HG03469 (cell line): ENCODE measurements around the gene PRRG4.
A peak's percentile ranks its signal among the peaks of the same experiment; 100 is the strongest.
"Not testable (repeated sequence)": the region's sequence is repeated elsewhere in the genome, so short reads cannot be mapped to it uniquely, and the experiment has no call there.

Experiments
- ATAC-seq: cut with Tn5 transposase; IDR thresholded peaks from one replicate; pipeline ENCODE4 v1.9.1; 2021; ENCODE audit warnings: mild to moderate bottlenecking, moderate library complexity, moderate number of reproducible peaks; ENCODE audit not compliant: unreplicated experiment

Gene PRRG4

DNA sequence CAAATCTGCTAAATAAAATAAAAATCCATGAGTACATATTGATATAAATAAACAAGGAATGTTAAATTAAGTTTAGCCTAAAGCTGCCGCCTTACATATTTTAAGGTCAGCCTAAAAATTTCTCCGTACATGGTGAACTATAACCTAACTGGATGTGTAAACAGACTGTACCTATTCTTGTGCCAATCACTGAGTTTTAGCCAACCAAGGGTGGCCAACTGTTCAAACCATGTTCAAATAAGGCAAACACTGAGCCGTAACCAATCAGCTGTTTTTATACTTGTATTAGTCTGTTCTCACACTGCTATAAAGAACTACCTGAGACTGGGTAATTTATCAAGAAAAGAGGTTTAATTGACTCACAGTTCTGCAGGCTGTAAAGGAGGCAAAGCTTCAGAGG, 54.3 kb downstream of the PRRG4 start:
- ATAC-seq = no peak

DNA sequence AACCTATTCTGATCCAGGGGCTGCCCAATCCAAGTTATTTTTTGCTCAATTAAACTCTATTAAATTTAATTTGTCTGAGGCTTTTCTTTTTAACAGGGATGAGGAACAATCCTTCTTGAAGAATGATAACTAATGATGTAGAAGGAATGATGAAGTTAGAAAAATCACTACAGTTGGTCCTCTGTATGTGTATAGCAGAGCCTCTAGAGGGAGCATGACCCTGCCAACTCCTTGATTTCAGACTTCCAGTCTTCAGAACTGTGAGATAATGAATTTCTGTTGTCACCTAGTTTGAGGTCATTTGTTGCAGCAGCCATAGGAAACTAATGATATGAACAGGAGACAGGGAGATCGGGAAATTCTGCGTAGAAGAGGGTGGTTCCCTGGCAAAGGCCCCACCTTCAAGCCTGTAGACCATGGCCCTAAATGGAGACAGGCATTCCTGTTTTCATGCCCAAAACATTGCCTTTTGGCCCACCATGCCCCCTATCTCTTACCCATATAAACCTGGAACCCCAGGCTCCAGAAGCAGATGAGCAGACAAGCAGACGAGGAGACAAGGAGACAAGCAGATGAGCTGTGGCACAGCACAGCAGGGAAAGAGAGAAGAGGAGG, 55.1 kb downstream of the PRRG4 start:
- ATAC-seq = no peak

DNA sequence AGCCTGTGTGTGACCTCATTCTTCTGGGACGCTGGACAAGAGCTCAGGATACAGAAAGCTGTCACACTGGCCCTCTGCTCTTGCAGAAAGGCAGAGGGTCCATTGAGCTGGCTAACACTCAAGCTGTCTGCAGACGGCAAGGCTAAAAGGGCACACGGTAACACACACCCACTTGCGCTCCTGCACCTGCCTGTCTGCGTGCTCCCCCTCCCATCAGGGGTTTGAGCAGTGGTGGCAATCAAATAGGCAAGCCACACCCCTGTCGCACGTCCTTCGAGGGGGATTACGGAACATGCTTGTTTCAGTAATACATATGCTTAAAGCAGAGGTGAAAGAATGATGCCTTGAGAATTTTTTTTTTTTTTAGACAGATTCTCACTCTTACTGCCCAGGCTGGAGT, 55.8 kb downstream of the PRRG4 start:
- no peak for ATAC-seq

DNA sequence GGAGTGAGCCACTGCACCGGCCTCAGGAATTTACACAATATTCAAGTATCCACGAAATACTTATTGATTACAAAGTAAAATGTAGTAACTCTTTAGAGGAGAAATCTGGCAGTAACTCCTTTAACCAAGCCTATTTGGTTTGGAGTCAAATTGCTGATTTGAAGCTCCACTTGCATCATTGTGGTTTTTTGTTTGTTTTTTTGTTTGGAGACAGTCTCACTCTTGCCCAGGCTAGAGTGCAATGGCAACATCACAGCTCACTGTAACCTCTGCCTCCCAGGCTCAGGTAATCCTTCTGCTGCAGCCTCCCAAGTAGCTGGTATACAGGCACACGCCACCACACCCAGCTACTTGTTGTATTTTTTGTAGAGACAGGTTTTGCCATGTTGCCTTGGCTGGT, 56.5 kb downstream of the PRRG4 start:
- no peak for ATAC-seq

DNA sequence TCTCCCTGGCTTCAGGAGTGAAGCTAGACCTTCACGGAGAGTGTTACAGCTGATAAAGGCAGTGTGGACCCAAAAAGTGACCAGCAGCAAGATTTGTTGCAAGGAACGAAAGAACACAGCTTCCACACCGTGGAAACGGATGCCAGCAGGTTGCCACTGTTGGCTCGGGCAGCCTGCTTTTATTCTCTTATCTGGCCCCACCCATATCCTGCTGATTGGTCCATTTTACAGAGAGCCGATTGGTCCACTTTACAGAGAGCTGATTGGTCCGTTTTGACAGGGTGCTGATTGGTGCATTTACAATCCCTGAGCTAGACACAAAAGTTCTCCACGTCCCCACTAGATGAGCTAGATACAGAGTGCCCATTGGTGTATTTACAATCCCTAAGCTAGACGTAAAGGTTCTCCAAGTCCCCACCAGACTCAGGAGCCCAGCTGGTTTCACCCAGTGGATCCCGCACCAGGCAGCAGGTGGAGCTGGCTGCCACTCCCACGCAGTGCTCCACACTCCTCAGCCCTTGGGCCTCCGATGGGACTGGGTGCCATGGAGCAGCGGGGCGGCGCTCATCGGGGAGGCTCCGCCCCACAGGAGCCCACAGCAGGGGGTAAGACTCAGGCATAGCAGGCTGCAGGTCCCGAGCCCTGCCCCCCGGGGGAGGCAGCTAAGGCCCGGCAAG, 58.1 kb downstream of the PRRG4 start:
- ATAC-seq = not testable (repeated sequence)

DNA sequence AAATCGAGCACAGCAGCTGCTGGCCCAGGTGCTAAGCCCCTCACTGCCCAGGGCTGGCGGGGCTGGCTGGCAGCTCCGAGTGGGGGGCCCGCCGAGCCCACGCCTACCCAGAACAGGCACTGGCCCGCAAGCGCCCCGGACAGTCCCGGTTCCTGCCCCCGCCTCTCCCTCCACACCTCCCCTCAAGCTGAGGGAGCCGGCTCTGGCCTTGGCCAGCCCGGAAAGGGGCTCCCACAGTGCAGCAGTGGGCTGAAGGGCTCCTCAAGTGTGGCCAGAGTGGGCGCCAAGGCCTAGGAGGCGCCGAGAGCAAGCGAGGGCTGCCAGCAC, 58.6 kb downstream of the PRRG4 start:
- not testable (repeated sequence) for ATAC-seq

DNA sequence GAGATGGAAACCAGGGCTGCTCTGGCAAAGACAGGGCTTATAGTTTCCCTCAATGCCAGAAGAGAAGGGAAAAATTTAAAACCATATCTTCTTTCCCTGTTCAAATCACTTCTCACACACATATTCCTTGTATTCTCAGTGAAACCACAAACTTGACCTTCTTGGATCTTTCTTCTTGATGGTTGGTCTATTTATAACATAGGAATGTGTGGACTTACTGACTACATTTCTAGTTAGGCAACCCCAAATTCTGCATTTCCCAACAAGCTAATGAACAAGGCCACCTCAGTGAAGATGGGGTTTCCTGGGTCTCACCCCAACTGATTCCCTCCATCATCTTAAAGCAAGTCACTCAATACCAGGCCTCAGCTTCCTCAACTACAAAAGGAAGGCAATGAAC, 59.1 kb downstream of the PRRG4 start:
- no peak for ATAC-seq

DNA sequence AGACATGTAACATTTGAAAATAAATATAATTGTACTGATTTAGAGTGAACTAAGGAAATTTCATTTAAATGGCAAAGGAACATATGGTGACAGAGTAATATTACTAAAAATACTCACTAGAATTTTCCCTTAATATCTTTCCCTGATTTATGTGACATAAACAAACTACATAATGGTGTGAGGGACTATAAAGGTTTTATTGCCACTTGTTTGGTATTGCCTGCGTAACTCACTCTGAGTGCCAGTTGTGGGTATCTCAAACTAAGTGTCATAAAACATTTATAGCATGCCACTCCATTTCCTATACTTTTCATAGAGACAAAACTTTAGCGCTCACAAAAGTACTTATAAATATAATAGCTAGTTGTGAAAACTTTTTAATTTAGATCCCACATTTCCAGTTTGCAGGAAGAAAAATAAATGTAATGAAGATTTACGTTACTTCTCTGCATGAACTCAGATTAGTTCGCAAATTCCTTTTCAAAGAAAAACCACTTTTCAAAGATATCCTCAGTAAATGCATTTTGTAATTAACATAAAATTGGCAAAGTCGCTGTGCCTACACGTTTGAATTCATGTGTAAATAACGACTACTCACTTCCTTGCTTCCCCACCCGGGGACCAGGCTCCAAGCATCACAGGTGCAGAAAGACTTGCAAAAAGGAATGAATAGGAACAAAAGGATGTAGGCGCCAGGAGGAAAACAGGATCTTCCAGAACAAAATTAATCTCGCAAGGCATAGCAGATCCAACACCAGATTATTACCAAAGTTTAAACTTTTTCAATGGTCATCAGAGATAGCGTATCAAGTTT, 61.3 kb downstream of the PRRG4 start:
- no peak for ATAC-seq

DNA sequence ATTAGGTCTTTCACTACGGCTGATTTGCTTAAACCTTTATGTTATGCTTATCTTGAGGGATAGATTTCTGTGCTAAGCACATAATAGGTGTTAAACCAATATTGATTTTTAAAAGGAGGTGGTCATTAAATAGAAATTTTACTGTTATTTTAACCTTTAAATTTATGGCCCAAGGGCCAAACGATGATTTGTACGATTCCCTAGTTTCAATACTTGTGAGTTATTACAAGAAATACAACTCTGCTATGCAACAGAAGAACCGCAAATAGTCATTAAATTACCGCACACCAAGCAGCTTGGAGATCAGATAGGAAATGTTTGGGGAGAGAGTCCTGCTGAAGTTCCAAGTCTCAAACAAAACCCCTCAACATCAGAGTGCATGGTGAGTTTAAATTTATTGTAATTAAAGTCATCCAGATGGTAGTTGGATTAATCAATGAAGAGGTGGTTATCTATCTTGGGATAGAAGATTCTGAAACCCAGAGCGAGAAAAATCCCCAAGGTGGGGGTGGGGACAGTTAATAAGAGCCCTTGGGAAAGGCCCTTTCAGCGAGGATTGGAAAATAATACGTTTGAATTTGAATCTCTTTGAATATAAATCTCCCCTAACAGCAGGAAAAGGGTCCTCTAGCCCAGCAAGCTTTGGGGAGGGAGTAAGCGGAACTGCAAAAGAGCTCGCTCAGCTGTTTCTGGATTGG, 62.1 kb downstream of the PRRG4 start:
- ATAC-seq = no peak

DNA sequence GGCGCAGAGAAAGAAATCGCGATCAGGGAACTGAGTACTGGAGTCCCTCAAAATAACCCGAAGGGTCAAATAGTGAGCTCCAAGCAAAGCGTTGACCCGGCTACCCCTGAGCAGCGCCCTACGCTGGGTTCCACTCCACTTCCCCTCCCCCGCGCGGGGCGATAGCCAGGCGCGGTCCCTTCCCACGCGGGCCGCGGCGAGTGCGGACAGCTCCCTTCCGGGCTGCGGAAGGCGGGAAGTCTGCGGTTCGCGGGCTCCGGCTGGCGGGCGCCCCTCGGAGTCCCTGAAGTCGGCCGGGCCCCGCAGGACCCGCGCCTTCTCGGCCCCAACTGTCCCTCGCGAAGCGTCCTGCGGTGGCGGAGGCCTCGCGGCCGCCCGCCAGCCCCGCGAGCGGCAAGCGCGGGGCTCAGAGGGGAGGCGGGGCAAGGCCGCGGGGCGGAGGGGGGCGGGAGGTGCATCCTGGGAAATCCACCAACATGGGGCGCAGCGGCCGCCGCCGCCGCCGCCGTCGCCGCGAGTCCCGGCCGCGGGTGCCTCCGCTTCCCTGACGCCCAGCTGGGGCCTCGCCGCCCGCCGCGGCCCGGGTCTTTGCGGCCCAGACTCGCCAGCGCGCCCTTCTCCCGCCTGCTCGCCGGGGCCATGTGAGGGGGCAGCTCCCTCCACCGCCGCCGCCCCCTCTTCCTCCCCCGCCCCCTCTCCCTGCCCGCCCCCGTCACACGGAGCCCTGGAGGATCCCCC, 62.8 kb downstream of the PRRG4 start, which contains the start of gene QSER1:
Gene QSER1 (plus strand): TSS at position 457 of the 738 bp plus-strand sequence. CDS start 315 bp downstream, outside the sequence.
- ATAC-seq = peak; percentile 39

DNA sequence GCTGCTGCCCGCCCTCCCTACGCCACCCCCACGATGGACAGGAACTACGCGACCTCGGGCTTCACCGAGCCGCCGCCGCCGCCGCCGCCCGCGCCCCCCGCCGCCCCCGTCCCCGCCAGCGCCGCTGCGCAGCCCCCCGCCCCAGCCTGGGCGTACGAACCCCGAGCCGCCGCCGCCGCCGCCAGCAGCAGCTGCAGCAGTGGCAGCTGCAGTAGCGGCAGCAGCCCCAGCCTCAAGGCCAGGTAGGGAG, 63.3 kb downstream of the PRRG4 start:
- no peak for ATAC-seq

DNA sequence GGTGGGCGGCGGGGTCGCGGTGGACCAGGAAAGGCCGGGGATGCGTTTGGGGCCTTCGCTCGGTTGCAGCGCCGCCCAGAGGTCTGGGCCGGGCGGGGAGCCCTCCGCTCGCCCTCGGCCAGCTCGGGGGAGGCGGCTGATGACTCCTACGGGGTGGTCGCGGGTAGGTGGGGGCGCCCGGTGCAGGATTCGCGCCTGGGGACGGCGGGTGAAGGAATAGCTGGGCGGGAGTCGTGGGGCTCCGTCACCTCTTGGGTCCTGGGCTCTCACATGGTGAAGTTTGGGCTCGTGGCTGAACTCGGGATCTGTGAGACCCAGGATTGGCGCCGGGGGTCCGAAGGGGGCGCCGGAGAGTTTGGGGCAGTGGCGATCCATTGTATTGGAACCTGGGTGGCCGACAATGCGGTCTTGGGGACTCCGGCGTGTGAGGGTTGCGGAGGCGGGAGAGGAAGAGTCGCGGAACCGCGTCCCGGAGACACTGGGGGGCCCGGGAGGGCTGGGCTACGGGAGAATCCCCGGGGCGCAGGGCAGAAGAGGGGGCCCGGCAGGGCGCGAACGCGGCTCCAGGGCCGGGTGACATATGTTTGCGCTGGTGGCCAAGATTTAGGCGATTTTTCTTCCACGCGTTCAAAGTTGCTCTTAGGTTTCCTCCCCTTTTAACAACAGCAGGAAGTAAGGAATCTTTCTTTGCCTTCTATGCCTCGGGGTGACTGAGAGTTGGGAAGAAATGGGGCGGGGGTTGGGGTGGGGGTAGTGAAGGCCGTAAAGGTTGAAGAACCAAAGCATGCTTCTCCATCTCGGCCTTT, 63.8 kb downstream of the PRRG4 start:
- ATAC-seq = no peak

DNA sequence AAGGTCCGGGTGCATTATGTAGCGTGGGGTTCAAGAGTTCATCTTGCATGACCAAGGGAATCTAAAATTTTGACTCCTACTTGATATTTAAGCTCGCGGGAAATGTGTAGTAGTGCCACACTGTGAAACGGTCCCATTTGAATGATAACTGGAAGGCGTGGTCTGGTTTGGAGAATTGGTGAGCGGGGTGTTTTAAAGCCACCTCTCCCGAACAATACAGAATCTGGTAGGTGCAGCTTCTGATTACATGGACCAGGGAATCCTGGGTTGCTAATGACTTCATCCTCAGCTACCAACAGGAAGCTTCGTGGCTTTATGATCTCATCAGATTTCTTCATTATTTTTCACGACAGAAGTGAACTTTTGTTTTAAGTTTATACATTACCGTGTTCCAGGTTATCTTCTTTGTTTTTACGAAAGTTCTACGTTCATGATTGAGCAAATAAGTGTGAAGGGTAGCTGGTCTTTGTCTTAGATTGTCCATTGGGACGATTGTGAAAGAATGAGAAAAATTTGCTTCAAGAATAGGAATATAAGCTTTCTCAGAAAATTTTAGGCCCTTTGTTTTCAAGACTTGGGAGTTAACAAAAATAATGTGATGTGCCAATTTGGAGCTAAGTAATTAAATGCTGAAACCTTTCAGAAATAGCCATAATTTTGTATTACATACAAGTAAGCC, 64.6 kb downstream of the PRRG4 start:
- no peak for ATAC-seq

DNA sequence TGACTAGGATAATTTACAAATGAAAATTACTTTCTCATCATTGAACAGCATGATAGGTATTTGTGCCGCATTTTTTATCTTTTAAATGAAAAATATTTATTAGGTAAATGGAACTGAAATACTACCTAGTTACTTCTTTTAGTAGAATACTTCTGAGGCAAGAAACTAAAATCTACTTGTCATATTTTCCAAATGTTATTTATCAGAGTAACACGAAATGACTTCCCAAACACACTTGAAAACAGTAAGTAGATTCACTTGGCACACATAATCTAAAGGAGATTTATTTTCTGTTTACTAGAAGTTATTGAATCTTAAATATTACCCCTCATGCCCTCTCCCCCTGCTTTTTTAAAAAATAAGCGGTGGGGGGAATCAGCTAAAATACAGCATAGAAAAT, 65.2 kb downstream of the PRRG4 start:
- no peak for ATAC-seq

DNA sequence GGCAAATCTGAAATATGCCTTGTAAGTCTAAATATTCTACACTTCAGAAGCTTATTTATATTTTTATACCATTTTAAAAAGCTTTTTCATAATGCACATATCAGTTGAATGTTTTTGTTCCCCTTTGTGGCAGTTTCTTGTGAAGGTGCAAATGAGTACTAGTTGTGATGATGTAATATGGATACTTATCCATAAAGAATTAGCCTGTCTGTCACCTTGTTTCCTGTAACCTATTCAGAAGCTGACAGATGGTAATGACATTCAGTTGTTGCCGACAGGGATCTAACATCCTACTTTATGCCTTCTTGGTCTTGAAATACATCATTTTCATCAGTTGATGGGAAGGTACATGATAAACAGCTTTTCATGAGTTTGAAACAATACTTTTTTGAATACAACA, 65.7 kb downstream of the PRRG4 start:
- no peak for ATAC-seq

DNA sequence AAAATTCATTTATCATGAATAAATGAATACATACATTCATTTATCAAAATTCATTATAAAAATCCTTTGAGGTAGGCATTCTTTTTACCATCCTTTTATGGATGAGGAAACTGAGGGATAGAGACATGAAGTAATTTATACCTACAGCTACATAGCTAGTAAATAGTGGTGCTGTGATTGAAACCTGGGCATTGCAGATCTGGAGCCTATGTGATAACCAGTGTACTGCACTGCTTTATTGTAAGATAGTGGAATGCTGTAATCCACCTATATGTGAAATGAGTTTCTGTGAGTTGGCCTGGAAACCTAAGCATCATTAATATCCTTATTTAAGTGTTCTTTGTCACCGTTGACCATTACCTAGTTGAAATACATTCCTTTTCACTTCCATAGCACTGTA, 67.4 kb downstream of the PRRG4 start:
- no peak for ATAC-seq

DNA sequence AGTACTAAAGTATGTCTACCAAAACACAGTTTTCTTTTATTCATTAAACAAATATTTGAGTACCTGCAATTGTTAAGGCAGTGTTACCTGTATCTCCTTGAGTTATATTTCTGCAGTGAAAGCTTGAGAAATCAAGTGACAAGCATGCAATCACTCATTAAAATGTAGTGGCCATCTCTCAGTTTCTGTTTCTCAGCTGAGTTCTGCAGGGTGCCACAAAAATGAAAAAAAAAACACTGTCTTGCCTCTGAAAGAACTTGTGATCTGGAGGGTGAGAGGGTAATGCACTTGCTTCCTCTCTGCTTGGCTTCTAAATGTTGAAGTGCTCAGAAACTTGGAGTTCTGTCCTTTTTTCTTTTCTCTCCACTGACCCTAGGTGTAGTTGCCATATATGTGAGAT, 69.7 kb downstream of the PRRG4 start:
- ATAC-seq = no peak

DNA sequence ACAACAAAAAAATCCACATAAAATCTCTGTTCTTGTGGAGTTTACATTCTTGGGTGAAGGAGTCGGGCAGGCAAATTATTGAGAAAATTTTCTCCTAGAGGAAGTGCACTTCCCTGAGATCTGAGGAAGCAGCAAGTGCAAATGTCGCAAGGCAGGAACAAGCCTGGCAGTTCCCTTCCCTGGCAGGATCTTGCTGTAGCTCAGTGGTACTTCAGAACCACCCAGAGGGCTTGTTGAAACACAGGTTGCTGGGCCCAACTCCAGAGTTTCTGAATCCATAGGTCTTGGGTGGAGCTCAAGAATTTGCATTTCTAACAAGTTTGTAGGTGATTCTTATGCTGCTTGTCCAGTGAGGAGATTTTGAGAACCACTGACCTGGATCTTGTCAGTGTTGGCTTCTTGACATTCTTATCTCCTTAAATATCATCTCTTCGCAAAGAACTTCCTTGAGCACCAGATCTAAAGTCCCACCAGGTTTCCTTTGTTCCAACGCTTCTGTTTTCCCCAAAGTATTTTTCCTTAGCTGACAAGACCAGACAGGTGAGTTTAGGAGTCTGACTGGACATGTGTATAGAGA, 72.5 kb downstream of the PRRG4 start:
- ATAC-seq = no peak

DNA sequence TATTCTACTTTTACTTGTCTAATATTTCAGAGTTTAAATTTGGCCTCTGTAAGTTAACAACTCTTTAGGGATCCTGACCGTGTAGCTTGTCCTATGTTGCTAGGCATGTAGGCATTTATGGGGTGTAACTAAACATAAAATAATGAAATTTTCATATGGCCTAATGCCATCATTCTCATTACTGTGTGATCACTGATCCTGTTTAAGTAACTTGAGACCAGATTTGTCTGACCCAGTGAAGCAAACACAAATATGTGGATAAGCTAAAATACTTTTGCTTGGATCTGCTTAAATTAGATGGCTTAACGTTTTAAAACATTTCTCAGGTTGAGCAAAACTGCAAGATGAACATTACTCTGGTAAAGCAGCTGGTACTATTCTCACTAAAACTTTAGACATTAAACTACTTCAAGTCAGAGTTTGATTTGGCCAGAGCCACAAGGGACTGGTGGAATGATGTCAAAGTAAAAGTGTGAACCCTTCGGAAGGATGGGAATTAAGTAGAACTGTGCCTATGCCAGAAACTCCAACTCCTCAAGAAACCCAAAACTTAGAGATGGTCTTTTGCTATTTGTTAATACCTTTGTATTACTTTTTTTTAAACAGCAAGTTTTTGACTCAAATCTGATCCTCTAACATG, 75.4 kb downstream of the PRRG4 start:
- ATAC-seq = no peak
